ENCODE measurements around the gene HNRNPM.

DNA sequence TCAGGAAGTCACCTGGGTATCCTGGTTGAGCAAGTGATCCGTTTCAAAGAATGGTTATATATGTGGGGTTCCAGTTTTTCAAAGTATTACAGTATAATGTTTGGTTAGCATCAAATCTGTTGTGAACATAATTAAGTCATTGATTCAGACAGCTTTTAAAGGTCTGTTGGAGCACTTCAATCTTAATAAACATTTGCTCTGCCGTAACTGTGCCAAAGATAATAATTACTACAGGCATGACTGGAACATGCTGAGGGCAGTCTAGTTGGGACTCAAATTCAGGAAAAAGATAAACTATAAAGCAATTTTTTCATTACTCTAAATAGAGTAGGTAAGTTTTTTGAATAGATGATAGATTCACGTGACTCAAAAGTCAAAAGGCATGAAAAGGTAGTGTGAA is 23.3 kb downstream of the HNRNPM start:
- TF ChIP-seq, protein P1, sequence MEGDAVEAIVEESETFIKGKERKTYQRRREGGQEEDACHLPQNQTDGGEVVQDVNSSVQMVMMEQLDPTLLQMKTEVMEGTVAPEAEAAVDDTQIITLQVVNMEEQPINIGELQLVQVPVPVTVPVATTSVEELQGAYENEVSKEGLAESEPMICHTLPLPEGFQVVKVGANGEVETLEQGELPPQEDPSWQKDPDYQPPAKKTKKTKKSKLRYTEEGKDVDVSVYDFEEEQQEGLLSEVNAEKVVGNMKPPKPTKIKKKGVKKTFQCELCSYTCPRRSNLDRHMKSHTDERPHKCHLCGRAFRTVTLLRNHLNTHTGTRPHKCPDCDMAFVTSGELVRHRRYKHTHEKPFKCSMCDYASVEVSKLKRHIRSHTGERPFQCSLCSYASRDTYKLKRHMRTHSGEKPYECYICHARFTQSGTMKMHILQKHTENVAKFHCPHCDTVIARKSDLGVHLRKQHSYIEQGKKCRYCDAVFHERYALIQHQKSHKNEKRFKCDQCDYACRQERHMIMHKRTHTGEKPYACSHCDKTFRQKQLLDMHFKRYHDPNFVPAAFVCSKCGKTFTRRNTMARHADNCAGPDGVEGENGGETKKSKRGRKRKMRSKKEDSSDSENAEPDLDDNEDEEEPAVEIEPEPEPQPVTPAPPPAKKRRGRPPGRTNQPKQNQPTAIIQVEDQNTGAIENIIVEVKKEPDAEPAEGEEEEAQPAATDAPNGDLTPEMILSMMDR (IDR thresholded peaks at IDR 0.05; ENCODE audit: low read depth, low read length), result no peak
- TF ChIP-seq MYC (IDR thresholded peaks at IDR 0.05; ENCODE audit: low read depth, low read length) (no peak), POLR2A (IDR thresholded peaks at IDR 0.05; ENCODE audit: extremely low read depth, insufficient read length) (no peak)

Measured in NB4 (cell line).